Liver (tissue), 9 donors: Measurements from ENCODE around the gene RAVER2. TPM values are rescaled to one million over a fixed set of nuclear protein-coding genes. Genes with fewer than 3 reads are reported as not detected.
"Not testable (repeated sequence)": the region's sequence is repeated elsewhere in the genome, so short reads cannot be mapped to it uniquely, and the experiment has no call there.

Experiments used
- DNase-seq: peaks from one replicate; pipeline ENCODE4 v3.0.0-alpha.2; 2017; ENCODE audit warnings: low spot score
- H3K27ac ChIP-seq, 2 donors: one replicate each; pipeline ENCODE4 v1.7.0; 2013; ENCODE audit warnings: inconsistent platforms in 2 of 2, low read length in 2 of 2, control low read depth in 1 of 2, low read depth in 1 of 2, mild to moderate bottlenecking in 1 of 2
- H3K27me3 ChIP-seq, 4 donors: one replicate each; pipeline versions ENCODE4 v1.6.1 to v1.7.0; 2013; ENCODE audit warnings: low read length in 3 of 4, inconsistent platforms in 1 of 4, mild to moderate bottlenecking in 1 of 4, moderate library complexity in 1 of 4; ENCODE audit not compliant: control insufficient read depth in 4 of 4, insufficient read depth in 4 of 4
- H3K36me3 ChIP-seq, 4 donors: one replicate each; pipeline versions ENCODE4 v1.6.1 to v1.7.0; 2013; ENCODE audit warnings: low read length in 3 of 4, mild to moderate bottlenecking in 3 of 4, low read depth in 1 of 4, moderate library complexity in 1 of 4; ENCODE audit not compliant: control insufficient read depth in 4 of 4, insufficient read depth in 3 of 4
- H3K4me1 ChIP-seq, 4 donors: one replicate each; pipeline versions ENCODE4 v1.6.1 to v1.7.0; 2013; ENCODE audit warnings: low read length in 3 of 4, mild to moderate bottlenecking in 3 of 4, moderate library complexity in 1 of 4; ENCODE audit not compliant: control insufficient read depth in 4 of 4, insufficient read depth in 4 of 4
- H3K4me3 ChIP-seq, 3 donors: one replicate each; pipeline versions ENCODE4 v1.6.1 to v1.7.0; 2013; ENCODE audit warnings: low read length in 3 of 3, control low read depth in 1 of 3, low read depth in 1 of 3, mild to moderate bottlenecking in 1 of 3
- H3K9ac ChIP-seq, 2 donors: one replicate each; pipeline ENCODE4 v1.7.0; 2013; ENCODE audit warnings: low read length in 2 of 2, mild to moderate bottlenecking in 2 of 2, moderate library complexity in 2 of 2, control low read depth in 1 of 2, low read depth in 1 of 2
- H3K9me3 ChIP-seq, 4 donors: one replicate each; pipeline versions ENCODE4 v1.6.1 to v1.7.0; 2013; ENCODE audit warnings: low read length in 3 of 4; ENCODE audit not compliant: control insufficient read depth in 4 of 4
- EGR1 ChIP-seq, 2 donors: IDR thresholded peaks; 2 replicates each; pipeline ENCODE4 v1.6.1; 2016 to 2018; ENCODE audit warnings: antibody characterized with exemption in 2 of 2, low read depth in 2 of 2
- FOXA1 ChIP-seq: IDR thresholded peaks from 2 replicates; pipeline ENCODE4 v1.6.1; 2016; ENCODE audit warnings: antibody characterized with exemption
- FOXA2 ChIP-seq: IDR thresholded peaks from 2 replicates; pipeline ENCODE4 v1.6.1; 2016; ENCODE audit warnings: antibody characterized with exemption
- GABPA ChIP-seq, 2 donors: IDR thresholded peaks in 1 of 2; conservative IDR thresholded peaks in 1 of 2; 2 replicates each; pipeline ENCODE4 v1.6.1; 2016; ENCODE audit warnings: antibody characterized with exemption in 2 of 2, mild to moderate bottlenecking in 1 of 2, moderate library complexity in 1 of 2
- HNF4A ChIP-seq, 2 donors: conservative IDR thresholded peaks; 2 replicates each; pipeline ENCODE4 v1.6.1; 2016; ENCODE audit warnings: antibody characterized with exemption in 2 of 2, mild to moderate bottlenecking in 2 of 2
- HNF4G ChIP-seq: IDR thresholded peaks from 2 replicates; pipeline ENCODE4 v1.6.1; 2016; ENCODE audit warnings: antibody characterized with exemption
- JUND ChIP-seq, 2 donors: IDR thresholded peaks; 2 replicates each; pipeline ENCODE4 v1.6.1; 2016; ENCODE audit warnings: antibody characterized with exemption in 2 of 2
- NR2F2 ChIP-seq: IDR thresholded peaks from 2 replicates; pipeline ENCODE4 v1.6.1; 2016; ENCODE audit warnings: antibody characterized with exemption
- RAD21 ChIP-seq, 2 donors: IDR thresholded peaks; 2 replicates each; pipeline ENCODE4 v1.6.1; 2016; ENCODE audit warnings: antibody characterized with exemption in 2 of 2, mild to moderate bottlenecking in 2 of 2
- RXRA ChIP-seq, 2 donors: IDR thresholded peaks; 2 replicates each; pipeline ENCODE4 v1.6.1; 2017 to 2018; ENCODE audit warnings: antibody characterized with exemption in 2 of 2, mild to moderate bottlenecking in 1 of 2
- TAF1 ChIP-seq: conservative IDR thresholded peaks from 2 replicates; pipeline ENCODE4 v1.6.1; 2016; ENCODE audit warnings: antibody characterized with exemption, mild to moderate bottlenecking
- YY1 ChIP-seq: IDR thresholded peaks from 2 replicates; pipeline ENCODE4 v1.6.1; 2016; ENCODE audit warnings: antibody characterized with exemption, mild to moderate bottlenecking
- WGBS: extraction: QIAGEN DNeasy Blood & Tissue Kit; methylation state at CpG from one replicate; pipeline ENCODE4 v1.1.7; 2013; 5-methylcytosine and 5-hydroxymethylcytosine counted together
- polyA plus RNA-seq, 2 donors: library from polyadenylated mRNA; stranded (reverse) in 1 of 2; unstranded in 1 of 2; fragments of 200-250 nt in 1 of 2; fragments of >200 nt in 1 of 2; fragmentation: Nextera tagmentation in 1 of 2; extraction: Ambion mirVana in 1 of 2; gene quantifications; one replicate each; pipeline versions ENCODE4 v1.2.1 to v1.2.3, GENCODE V29; 2013 to 2015
- total RNA-seq, 2 donors: library from RNA; depleted of rRNA; stranded (reverse); fragments of >200 nt; gene quantifications; one replicate each; pipeline ENCODE4 v1.2.3, GENCODE V29; 2014
- TF ChIP-seq, protein P1 (sequence below): fragments of 150-350 bp; IDR thresholded peaks from 2 replicates; pipeline ENCODE4 v1.5.1; 2017; ENCODE audit warnings: improper control_type of control experiment, low read depth, low read length; ENCODE audit not compliant: missing input control
- TF ChIP-seq, protein P2 (sequence below): IDR thresholded peaks from 2 replicates; pipeline ENCODE4 v1.6.1; 2016; ENCODE audit warnings: antibody characterized with exemption
- TF ChIP-seq, protein P3 (sequence below): IDR thresholded peaks from 2 replicates; pipeline ENCODE4 v1.6.1; 2016; ENCODE audit warnings: antibody characterized with exemption
- TF ChIP-seq, protein P4 (sequence below): IDR thresholded peaks from 2 replicates; pipeline ENCODE4 v1.6.1; 2016; ENCODE audit warnings: antibody characterized with exemption, mild to moderate bottlenecking
- TF ChIP-seq, protein P5 (sequence below): IDR thresholded peaks from 2 replicates; pipeline ENCODE4 v1.6.1; 2016; ENCODE audit warnings: antibody characterized with exemption
- donor health status: healthy.
- donor health status: healthy.
- donor health status: healthy.
- donor health status: healthy.
- donor health status: healthy.

The RAVER2 gene
- total and polyA plus RNA-seq, 4 donors: 0.40 to 6.7 (median 0.96) TPM

DNA sequence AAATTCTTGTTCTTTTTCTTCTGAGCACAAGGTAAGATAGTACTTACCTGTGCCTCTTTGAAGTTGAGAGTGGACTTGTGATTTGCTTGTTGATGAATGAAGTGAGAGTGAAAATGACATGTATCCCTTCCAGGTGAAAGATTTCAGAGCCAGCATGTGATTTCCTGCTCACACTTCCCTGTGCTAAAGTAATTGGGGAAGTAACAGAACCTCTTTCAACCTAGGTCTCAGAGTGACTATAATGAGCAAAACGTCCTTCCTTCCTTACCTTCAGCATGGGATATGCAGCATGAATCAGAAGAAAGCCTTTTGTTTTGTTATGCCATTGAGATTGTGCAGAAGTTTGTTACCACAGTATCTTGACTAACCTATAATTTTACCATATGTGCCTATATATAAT is 24.6 kb downstream of the RAVER2 start (continued):
- TF ChIP-seq, protein P1, sequence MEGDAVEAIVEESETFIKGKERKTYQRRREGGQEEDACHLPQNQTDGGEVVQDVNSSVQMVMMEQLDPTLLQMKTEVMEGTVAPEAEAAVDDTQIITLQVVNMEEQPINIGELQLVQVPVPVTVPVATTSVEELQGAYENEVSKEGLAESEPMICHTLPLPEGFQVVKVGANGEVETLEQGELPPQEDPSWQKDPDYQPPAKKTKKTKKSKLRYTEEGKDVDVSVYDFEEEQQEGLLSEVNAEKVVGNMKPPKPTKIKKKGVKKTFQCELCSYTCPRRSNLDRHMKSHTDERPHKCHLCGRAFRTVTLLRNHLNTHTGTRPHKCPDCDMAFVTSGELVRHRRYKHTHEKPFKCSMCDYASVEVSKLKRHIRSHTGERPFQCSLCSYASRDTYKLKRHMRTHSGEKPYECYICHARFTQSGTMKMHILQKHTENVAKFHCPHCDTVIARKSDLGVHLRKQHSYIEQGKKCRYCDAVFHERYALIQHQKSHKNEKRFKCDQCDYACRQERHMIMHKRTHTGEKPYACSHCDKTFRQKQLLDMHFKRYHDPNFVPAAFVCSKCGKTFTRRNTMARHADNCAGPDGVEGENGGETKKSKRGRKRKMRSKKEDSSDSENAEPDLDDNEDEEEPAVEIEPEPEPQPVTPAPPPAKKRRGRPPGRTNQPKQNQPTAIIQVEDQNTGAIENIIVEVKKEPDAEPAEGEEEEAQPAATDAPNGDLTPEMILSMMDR: no peak
- no peak for TF ChIP-seq RAD21 (IDR thresholded peaks at IDR 0.05)

DNA sequence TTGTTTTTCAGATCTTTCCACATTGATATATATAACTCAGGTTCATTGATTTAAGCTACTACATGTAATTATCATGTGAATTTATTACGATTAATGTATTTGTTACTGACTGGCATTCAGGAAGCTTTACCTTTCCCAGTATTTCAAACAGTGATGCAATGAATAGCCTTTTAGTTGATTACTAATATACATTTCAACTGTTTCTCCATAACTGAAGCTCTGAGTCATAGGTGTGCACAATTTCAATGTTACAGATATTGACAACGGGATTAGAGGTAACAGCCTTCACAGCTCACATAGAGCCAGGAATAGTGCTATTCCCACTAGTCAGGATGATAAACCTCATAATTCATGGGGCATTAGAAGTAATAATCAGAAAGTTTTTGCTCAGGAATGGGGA is 25.1 kb downstream of the RAVER2 start:
- Histone ChIP-seq H3K4me1 (no peaks in the 10 kb centered on the region), H3K27ac (no peak overlapping the region), H3K4me3 (no peak overlapping the region), H3K9me3 (no peaks in the 10 kb centered on the region), H3K9ac (no peak overlapping the region), H3K27me3 (no peaks in the 10 kb centered on the region), H3K36me3 (no peaks in the 10 kb centered on the region)
- TF ChIP-seq GABPA (IDR thresholded peaks at IDR 0.05 in 1 of 2, conservative IDR thresholded peaks at IDR 0.05 in 1 of 2): no peak
- TF ChIP-seq, protein P2, sequence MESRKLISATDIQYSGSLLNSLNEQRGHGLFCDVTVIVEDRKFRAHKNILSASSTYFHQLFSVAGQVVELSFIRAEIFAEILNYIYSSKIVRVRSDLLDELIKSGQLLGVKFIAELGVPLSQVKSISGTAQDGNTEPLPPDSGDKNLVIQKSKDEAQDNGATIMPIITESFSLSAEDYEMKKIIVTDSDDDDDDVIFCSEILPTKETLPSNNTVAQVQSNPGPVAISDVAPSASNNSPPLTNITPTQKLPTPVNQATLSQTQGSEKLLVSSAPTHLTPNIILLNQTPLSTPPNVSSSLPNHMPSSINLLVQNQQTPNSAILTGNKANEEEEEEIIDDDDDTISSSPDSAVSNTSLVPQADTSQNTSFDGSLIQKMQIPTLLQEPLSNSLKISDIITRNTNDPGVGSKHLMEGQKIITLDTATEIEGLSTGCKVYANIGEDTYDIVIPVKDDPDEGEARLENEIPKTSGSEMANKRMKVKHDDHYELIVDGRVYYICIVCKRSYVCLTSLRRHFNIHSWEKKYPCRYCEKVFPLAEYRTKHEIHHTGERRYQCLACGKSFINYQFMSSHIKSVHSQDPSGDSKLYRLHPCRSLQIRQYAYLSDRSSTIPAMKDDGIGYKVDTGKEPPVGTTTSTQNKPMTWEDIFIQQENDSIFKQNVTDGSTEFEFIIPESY: no peak
- no peak for TF ChIP-seq HNF4G
- no peak for TF ChIP-seq FOXA2
- TF ChIP-seq EGR1 (IDR thresholded peaks at IDR 0.05; ENCODE audit: low read depth in 2 of 2): no peak
- no peak for TF ChIP-seq RAD21 (IDR thresholded peaks at IDR 0.05)
- TF ChIP-seq, protein P3, sequence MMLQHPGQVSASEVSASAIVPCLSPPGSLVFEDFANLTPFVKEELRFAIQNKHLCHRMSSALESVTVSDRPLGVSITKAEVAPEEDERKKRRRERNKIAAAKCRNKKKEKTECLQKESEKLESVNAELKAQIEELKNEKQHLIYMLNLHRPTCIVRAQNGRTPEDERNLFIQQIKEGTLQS: no peak
- no peak for TF ChIP-seq YY1
- TF ChIP-seq RXRA (IDR thresholded peaks at IDR 0.05): no peak
- no peak for TF ChIP-seq FOXA1
- no peak for TF ChIP-seq NR2F2
- TF ChIP-seq HNF4A (conservative IDR thresholded peaks at IDR 0.05): no peak
- TF ChIP-seq JUND (IDR thresholded peaks at IDR 0.05): no peak
- TF ChIP-seq, protein P1: no peak
- no peak for TF ChIP-seq TAF1
- TF ChIP-seq, protein P4, sequence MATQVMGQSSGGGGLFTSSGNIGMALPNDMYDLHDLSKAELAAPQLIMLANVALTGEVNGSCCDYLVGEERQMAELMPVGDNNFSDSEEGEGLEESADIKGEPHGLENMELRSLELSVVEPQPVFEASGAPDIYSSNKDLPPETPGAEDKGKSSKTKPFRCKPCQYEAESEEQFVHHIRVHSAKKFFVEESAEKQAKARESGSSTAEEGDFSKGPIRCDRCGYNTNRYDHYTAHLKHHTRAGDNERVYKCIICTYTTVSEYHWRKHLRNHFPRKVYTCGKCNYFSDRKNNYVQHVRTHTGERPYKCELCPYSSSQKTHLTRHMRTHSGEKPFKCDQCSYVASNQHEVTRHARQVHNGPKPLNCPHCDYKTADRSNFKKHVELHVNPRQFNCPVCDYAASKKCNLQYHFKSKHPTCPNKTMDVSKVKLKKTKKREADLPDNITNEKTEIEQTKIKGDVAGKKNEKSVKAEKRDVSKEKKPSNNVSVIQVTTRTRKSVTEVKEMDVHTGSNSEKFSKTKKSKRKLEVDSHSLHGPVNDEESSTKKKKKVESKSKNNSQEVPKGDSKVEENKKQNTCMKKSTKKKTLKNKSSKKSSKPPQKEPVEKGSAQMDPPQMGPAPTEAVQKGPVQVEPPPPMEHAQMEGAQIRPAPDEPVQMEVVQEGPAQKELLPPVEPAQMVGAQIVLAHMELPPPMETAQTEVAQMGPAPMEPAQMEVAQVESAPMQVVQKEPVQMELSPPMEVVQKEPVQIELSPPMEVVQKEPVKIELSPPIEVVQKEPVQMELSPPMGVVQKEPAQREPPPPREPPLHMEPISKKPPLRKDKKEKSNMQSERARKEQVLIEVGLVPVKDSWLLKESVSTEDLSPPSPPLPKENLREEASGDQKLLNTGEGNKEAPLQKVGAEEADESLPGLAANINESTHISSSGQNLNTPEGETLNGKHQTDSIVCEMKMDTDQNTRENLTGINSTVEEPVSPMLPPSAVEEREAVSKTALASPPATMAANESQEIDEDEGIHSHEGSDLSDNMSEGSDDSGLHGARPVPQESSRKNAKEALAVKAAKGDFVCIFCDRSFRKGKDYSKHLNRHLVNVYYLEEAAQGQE: no peak
- TF ChIP-seq, protein P5, sequence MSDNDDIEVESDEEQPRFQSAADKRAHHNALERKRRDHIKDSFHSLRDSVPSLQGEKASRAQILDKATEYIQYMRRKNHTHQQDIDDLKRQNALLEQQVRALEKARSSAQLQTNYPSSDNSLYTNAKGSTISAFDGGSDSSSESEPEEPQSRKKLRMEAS: no peak
- DNase-seq: no peak
- WGBS: 95% methylated on average over 2 of the region's 2 CpGs

DNA sequence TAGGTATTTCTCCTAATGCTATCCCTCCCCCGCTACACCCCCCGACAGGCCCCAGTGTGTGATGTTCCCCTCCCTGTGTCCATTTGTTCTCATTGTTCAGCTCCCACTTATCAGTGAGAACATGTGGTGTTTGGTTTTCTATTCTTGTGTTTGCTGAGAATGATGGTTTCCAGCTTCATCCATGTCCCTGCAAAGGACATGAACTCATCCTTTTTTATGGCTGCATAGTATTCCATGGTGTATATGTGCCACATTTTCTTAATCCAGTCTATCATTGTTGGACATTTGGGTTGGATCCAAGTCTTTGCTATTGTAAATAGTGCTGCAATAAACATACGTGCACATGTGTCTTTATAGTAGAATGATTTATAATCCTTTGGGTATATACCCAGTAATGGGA is 28.4 kb downstream of the RAVER2 start:
- H3K4me1 ChIP-seq, DNase-seq, H3K27me3 ChIP-seq, H3K27ac ChIP-seq, H3K9ac ChIP-seq, H3K36me3 ChIP-seq, H3K9me3 ChIP-seq, H3K4me3 ChIP-seq: not testable (repeated sequence)
- 94% methylated on average over 3 of the region's 3 CpGs for WGBS
